SK-N-SH treated with all-trans-retinoic acid at 6 μM for 48 hours (cell line): Measurements from ENCODE around the gene C18orf54.

ENCODE experiments used
- ATAC-seq: fragments of 200-7000 bp; cut with Tn5 transposase; 3 replicates; pipeline ENCODE4 v1.9.1; 2020; ENCODE audit warnings: mild to moderate bottlenecking, moderate library complexity
- ARNTL ChIP-seq: fragments of 450-650 bp; formaldehyde crosslinking; IDR thresholded peaks from 2 replicates; pipeline ENCODE4 v1.5.0; 2020; ENCODE audit warnings: low read depth, mild to moderate bottlenecking, moderate library complexity, borderline replicate concordance
- CSDC2 ChIP-seq: fragments of 250-450 bp; sonication (Bioruptor Pico); IDR thresholded peaks from 2 replicates; pipeline ENCODE4 v1.5.0; 2020; ENCODE audit warnings: mild to moderate bottlenecking, moderate library complexity
- ESRRG ChIP-seq: fragments of 250-450 bp; sonication (Bioruptor Pico); IDR thresholded peaks from 2 replicates; pipeline ENCODE4 v1.6.1; 2021; ENCODE audit warnings: mild to moderate bottlenecking
- GLIS3 ChIP-seq: fragments of 250-450 bp; sonication (Bioruptor Pico); IDR thresholded peaks from 2 replicates; pipeline ENCODE4 v1.5.0; 2020; ENCODE audit warnings: mild to moderate bottlenecking, moderate library complexity
- ISL1 ChIP-seq: fragments of 250-450 bp; sonication (Bioruptor Pico); IDR thresholded peaks from 2 replicates; pipeline ENCODE4 v2.1.2; 2022; ENCODE audit warnings: mild to moderate bottlenecking, moderate library complexity
- OSR1 ChIP-seq: fragments of 250-450 bp; sonication (Bioruptor Pico); IDR thresholded peaks from 2 replicates; pipeline ENCODE4 v1.8.0; 2022; ENCODE audit warnings: moderate library complexity, mild to moderate bottlenecking, inconsistent platforms
- RARB ChIP-seq: fragments of 250-450 bp; sonication (Bioruptor Pico); IDR thresholded peaks from 2 replicates; pipeline ENCODE4 v1.8.0; 2021; ENCODE audit warnings: mild to moderate bottlenecking, moderate library complexity
- SNAI2 ChIP-seq: fragments of 250-450 bp; sonication (Bioruptor Pico); IDR thresholded peaks from 2 replicates; pipeline ENCODE4 v1.5.0; 2020; ENCODE audit warnings: mild to moderate bottlenecking, moderate library complexity
- TCF4 ChIP-seq: fragments of 250-450 bp; sonication (Bioruptor Pico); IDR thresholded peaks from 2 replicates; pipeline ENCODE4 v1.8.0; 2021; ENCODE audit warnings: mild to moderate bottlenecking, moderate library complexity, borderline replicate concordance
- ZC3H10 ChIP-seq: fragments of 250-450 bp; sonication (Bioruptor Pico); IDR thresholded peaks from 2 replicates; pipeline ENCODE4 v1.5.1; 2021; ENCODE audit warnings: mild to moderate bottlenecking, moderate library complexity
- ZFP3 ChIP-seq: fragments of 250-450 bp; sonication (Bioruptor Pico); IDR thresholded peaks from 2 replicates; pipeline ENCODE4 v1.5.0; 2020; ENCODE audit warnings: mild to moderate bottlenecking, moderate library complexity
- ZFP30 ChIP-seq: fragments of 450-650 bp; formaldehyde crosslinking; IDR thresholded peaks from 2 replicates; pipeline ENCODE4 v1.5.0; 2022; ENCODE audit warnings: mild to moderate bottlenecking, moderate library complexity
- ZNF565 ChIP-seq: fragments of 450-650 bp; formaldehyde crosslinking; conservative IDR thresholded peaks from 2 replicates; pipeline ENCODE4 v1.5.0; 2020; ENCODE audit warnings: low read depth, mild to moderate bottlenecking, moderate library complexity
- ZNF70 ChIP-seq: fragments of 450-650 bp; formaldehyde crosslinking; IDR thresholded peaks from 2 replicates; pipeline ENCODE4 v1.5.0; 2020; ENCODE audit warnings: mild to moderate bottlenecking, moderate library complexity
- ZNF8 ChIP-seq: fragments of 450-650 bp; formaldehyde crosslinking; IDR thresholded peaks from 2 replicates; pipeline ENCODE4 v1.5.0; 2020; ENCODE audit warnings: mild to moderate bottlenecking, moderate library complexity
- TF ChIP-seq, protein P1 (sequence below): fragments of 250-450 bp; sonication (Bioruptor Pico); IDR thresholded peaks from 2 replicates; pipeline ENCODE4 v1.8.0; 2020; ENCODE audit warnings: mild to moderate bottlenecking, moderate library complexity, borderline replicate concordance
- TF ChIP-seq, protein P2 (sequence below): fragments of 250-450 bp; sonication (Bioruptor Pico); IDR thresholded peaks from 2 replicates; pipeline ENCODE4 v1.5.0; 2020; ENCODE audit warnings: mild to moderate bottlenecking, moderate library complexity
- TF ChIP-seq, protein P3 (sequence below): fragments of 250-450 bp; sonication (Bioruptor Pico); IDR thresholded peaks from 2 replicates; pipeline ENCODE4 v1.5.1; 2020; ENCODE audit warnings: low read depth, mild to moderate bottlenecking, moderate library complexity
- TF ChIP-seq, protein P4 (sequence below): fragments of 250-450 bp; sonication (Bioruptor Pico); IDR thresholded peaks from 2 replicates; pipeline ENCODE4 v1.5.1; 2021; ENCODE audit warnings: mild to moderate bottlenecking, moderate library complexity
- TF ChIP-seq, protein P5 (sequence below): fragments of 250-450 bp; sonication (Bioruptor Pico); IDR thresholded peaks from 2 replicates; pipeline ENCODE4 v1.8.0; 2021; ENCODE audit warnings: low read depth, mild to moderate bottlenecking, moderate library complexity, borderline replicate concordance

C18orf54 gene

DNA sequence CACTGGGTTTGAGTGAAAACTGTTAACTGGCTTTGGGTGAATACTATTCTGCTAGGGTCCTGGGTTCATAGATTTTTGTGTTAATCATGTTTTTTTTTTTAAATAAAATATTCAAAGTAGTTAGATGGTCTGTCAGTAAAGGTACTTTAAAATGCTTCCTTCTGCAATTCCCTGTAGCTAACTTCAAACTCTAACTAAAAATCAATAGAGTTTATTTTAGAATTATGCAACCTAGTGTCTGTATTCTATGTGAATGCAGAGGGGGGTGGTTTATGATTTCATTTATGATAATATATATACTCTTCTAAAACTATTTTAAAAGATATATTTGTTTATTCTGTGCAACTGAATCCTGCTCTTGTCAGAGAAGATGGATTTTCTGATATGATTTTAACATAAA, 27.9 kb upstream of the C18orf54 start (continued):
- TF ChIP-seq GLIS3 (CRISPR knock-in tag) (no peak), SNAI2 (no peak), TCF4 (CRISPR knock-in tag) (no peak), OSR1 (CRISPR knock-in tag) (no peak), ZNF565 (CRISPR knock-in tag) (no peak)

DNA sequence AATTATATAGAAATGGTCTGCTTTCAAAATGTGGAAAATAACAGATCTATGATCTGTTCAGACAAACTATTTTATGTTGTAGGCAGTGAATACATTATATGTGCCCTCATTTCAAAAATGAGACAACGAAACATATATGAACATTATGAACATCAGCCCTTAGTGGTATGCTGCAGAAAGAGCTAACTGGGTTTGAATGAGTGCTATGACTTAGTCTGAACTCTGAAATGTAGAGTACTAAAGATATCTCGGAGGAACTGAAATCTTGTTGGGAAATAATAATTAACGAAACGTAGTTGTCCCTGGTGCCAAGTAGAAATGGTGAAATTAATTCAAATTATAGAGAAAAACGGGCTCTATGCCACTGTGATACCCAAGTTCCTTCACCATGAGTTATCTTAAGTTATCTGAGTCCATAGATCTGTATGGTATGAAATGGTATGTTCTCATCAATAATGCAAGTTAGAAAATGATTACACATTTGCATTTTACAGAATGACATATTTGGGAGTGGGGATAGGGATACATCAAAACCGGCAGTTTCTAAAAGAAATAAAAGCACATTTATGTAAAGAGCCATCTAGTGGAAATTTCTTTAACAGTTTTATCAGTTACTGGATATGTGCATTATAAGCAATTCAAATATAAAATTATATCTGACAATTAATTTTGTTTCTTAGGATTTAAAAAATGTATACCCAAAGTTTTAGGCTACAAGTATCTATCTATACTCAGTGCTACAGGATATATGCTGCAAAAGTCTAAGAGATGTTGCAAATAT, 26.7 kb upstream of the C18orf54 start:
- ATAC-seq: 0 out of 3 replicates have a peak, but pooled peaks have one; percentile 38
- TF ChIP-seq TCF4 (CRISPR knock-in tag) (no peak), ZNF8 (CRISPR knock-in tag) (no peak), CSDC2 (no peak), ZFP3 (CRISPR knock-in tag) (no peak), ZC3H10 (CRISPR knock-in tag) (no peak), ZFP30 (CRISPR knock-in tag) (no peak), ARNTL (CRISPR knock-in tag) (no peak), ISL1 (no peak), RARB (no peak), GLIS3 (CRISPR knock-in tag) (no peak)
- TF ChIP-seq, protein P1, sequence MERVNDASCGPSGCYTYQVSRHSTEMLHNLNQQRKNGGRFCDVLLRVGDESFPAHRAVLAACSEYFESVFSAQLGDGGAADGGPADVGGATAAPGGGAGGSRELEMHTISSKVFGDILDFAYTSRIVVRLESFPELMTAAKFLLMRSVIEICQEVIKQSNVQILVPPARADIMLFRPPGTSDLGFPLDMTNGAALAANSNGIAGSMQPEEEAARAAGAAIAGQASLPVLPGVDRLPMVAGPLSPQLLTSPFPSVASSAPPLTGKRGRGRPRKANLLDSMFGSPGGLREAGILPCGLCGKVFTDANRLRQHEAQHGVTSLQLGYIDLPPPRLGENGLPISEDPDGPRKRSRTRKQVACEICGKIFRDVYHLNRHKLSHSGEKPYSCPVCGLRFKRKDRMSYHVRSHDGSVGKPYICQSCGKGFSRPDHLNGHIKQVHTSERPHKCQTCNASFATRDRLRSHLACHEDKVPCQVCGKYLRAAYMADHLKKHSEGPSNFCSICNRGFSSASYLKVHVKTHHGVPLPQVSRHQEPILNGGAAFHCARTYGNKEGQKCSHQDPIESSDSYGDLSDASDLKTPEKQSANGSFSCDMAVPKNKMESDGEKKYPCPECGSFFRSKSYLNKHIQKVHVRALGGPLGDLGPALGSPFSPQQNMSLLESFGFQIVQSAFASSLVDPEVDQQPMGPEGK (CRISPR knock-in tag): no peak
- TF ChIP-seq, protein P2, sequence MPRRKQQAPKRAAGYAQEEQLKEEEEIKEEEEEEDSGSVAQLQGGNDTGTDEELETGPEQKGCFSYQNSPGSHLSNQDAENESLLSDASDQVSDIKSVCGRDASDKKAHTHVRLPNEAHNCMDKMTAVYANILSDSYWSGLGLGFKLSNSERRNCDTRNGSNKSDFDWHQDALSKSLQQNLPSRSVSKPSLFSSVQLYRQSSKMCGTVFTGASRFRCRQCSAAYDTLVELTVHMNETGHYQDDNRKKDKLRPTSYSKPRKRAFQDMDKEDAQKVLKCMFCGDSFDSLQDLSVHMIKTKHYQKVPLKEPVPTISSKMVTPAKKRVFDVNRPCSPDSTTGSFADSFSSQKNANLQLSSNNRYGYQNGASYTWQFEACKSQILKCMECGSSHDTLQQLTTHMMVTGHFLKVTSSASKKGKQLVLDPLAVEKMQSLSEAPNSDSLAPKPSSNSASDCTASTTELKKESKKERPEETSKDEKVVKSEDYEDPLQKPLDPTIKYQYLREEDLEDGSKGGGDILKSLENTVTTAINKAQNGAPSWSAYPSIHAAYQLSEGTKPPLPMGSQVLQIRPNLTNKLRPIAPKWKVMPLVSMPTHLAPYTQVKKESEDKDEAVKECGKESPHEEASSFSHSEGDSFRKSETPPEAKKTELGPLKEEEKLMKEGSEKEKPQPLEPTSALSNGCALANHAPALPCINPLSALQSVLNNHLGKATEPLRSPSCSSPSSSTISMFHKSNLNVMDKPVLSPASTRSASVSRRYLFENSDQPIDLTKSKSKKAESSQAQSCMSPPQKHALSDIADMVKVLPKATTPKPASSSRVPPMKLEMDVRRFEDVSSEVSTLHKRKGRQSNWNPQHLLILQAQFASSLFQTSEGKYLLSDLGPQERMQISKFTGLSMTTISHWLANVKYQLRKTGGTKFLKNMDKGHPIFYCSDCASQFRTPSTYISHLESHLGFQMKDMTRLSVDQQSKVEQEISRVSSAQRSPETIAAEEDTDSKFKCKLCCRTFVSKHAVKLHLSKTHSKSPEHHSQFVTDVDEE: no peak
- TF ChIP-seq, protein P3, sequence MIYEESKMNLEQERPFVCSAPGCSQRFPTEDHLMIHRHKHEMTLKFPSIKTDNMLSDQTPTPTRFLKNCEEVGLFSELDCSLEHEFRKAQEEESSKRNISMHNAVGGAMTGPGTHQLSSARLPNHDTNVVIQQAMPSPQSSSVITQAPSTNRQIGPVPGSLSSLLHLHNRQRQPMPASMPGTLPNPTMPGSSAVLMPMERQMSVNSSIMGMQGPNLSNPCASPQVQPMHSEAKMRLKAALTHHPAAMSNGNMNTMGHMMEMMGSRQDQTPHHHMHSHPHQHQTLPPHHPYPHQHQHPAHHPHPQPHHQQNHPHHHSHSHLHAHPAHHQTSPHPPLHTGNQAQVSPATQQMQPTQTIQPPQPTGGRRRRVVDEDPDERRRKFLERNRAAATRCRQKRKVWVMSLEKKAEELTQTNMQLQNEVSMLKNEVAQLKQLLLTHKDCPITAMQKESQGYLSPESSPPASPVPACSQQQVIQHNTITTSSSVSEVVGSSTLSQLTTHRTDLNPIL (CRISPR knock-in tag): no peak
- TF ChIP-seq, protein P4, sequence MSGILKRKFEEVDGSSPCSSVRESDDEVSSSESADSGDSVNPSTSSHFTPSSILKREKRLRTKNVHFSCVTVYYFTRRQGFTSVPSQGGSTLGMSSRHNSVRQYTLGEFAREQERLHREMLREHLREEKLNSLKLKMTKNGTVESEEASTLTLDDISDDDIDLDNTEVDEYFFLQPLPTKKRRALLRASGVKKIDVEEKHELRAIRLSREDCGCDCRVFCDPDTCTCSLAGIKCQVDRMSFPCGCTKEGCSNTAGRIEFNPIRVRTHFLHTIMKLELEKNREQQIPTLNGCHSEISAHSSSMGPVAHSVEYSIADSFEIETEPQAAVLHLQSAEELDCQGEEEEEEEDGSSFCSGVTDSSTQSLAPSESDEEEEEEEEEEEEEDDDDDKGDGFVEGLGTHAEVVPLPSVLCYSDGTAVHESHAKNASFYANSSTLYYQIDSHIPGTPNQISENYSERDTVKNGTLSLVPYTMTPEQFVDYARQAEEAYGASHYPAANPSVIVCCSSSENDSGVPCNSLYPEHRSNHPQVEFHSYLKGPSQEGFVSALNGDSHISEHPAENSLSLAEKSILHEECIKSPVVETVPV: no peak
- TF ChIP-seq, protein P5, sequence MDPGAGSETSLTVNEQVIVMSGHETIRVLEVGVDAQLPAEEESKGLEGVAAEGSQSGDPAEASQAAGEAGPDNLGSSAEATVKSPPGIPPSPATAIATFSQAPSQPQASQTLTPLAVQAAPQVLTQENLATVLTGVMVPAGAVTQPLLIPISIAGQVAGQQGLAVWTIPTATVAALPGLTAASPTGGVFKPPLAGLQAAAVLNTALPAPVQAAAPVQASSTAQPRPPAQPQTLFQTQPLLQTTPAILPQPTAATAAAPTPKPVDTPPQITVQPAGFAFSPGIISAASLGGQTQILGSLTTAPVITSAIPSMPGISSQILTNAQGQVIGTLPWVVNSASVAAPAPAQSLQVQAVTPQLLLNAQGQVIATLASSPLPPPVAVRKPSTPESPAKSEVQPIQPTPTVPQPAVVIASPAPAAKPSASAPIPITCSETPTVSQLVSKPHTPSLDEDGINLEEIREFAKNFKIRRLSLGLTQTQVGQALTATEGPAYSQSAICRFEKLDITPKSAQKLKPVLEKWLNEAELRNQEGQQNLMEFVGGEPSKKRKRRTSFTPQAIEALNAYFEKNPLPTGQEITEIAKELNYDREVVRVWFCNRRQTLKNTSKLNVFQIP (CRISPR knock-in tag): no peak

DNA sequence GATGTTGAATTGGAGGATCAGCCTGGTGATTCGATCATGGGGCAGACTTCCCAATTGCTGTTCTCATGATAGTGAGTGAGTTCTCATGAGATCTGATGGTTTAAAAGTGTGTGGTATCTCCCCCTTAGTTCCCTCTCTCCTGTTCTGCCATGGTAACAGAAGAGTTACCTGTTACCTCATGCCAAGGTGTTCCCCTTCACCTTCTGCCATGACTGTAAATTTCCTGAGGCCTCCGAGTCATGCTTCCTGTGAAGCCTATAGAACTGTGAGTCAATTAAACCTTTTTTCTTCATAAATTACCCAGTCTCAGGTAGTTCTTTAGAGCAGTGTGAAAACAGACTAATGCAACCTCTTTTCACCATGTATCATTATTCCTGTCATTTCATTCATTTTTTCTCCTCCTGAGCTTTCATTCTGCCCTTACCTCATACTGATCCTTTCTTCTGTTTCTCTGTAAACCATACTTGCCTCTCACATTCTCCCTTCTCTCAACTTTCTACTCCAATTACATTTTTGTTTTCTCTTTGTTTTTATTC, 22.0 kb upstream of the C18orf54 start:
- ATAC-seq: no peak

More for the DNA sequence above, 22.0 kb upstream of the C18orf54 start:
- TF ChIP-seq, protein P4: no peak
- TF ChIP-seq ZFP30 (CRISPR knock-in tag) (no peak), ZC3H10 (CRISPR knock-in tag) (no peak), ZNF70 (CRISPR knock-in tag) (no peak), ZNF8 (CRISPR knock-in tag) (no peak), ESRRG (CRISPR knock-in tag) (no peak), ZNF565 (CRISPR knock-in tag) (no peak), TCF4 (CRISPR knock-in tag) (no peak), ISL1 (no peak)
- TF ChIP-seq, protein P5 (CRISPR knock-in tag): no peak
